Measurements from ENCODE around the gene MERTK. TPM values are rescaled to one million over a fixed set of nuclear protein-coding genes. Genes with fewer than 3 reads are reported as not detected.
"Not testable (repeated sequence)": the region's sequence is repeated elsewhere in the genome, so short reads cannot be mapped to it uniquely, and the experiment has no call there.

MERTK gene
- total and polyA plus RNA-seq, 9 donors = 3.2 to 6.3 (median 4.6) TPM

GRCh38 chr2:111924617-111925107 is 26.3 kb downstream of the MERTK start:
- Histone ChIP-seq H3K9me3 (replicated peaks; ENCODE audit: control insufficient read depth, low read depth, low read length) (no peaks in the 10 kb centered on the region), H3K36me3 (ENCODE audit: control insufficient read depth, insufficient read depth, low read length) (no peaks in the 10 kb centered on the region), H3K27ac (ENCODE audit: low read length) (no peak overlapping the region), H3K4me3 (ENCODE audit: low read length) (no peak overlapping the region), H3K27me3 (ENCODE audit: control insufficient read depth, insufficient read depth, low read length) (no peaks in the 10 kb centered on the region), H3K4me1 (ENCODE audit: control insufficient read depth, insufficient read depth, low read length) (peaks cover 14% of the 10 kb centered on the region)
- 83% methylated on average over 2 of the region's 3 CpGs for WGBS (ENCODE audit: insufficient coverage)
- no peak for DNase-seq

- Histone ChIP-seq H3K27ac (ENCODE audit: low read length) (no peak overlapping the region), H3K36me3 (ENCODE audit: control insufficient read depth, insufficient read depth, low read length) (no peaks in the 10 kb centered on the region), H3K4me3 (ENCODE audit: low read length) (no peak overlapping the region), H3K27me3 (ENCODE audit: control insufficient read depth, insufficient read depth, low read length) (no peaks in the 10 kb centered on the region), H3K4me1 (ENCODE audit: control insufficient read depth, insufficient read depth, low read length) (peaks cover 10% of the 10 kb centered on the region), H3K9me3 (replicated peaks; ENCODE audit: control insufficient read depth, low read depth, low read length) (no peaks in the 10 kb centered on the region)
- no peak for DNase-seq
- no CpG with 5 or more reads among the region's 2 CpGs for WGBS (ENCODE audit: insufficient coverage)
Measured at GRCh38 chr2:111927723-111928122, 29.3 kb downstream of the MERTK start.

GRCh38 chr2:111930409-111930808 is 32.0 kb downstream of the MERTK start:
- WGBS (ENCODE audit: insufficient coverage) = 88% methylated on average over 1 of the region's 6 CpGs
- DNase-seq = no peak

GRCh38 chr2:111930875-111931274 is 32.5 kb downstream of the MERTK start:
- DNase-seq = peak; percentile 37
- Histone ChIP-seq H3K36me3 (ENCODE audit: control insufficient read depth, insufficient read depth, low read length) (no peaks in the 10 kb centered on the region), H3K27me3 (ENCODE audit: control insufficient read depth, insufficient read depth, low read length) (no peaks in the 10 kb centered on the region), H3K27ac (ENCODE audit: low read length) (no peak overlapping the region), H3K9me3 (replicated peaks; ENCODE audit: control insufficient read depth, low read depth, low read length) (no peaks in the 10 kb centered on the region), H3K4me3 (ENCODE audit: low read length) (no peak overlapping the region), H3K4me1 (ENCODE audit: control insufficient read depth, insufficient read depth, low read length) (peaks cover 4% of the 10 kb centered on the region)
- WGBS (ENCODE audit: insufficient coverage) = no CpG with 5 or more reads among the region's 2 CpGs

More at GRCh38 chr2:111930409-111930808, 32.0 kb downstream of the MERTK start:
- H3K36me3 ChIP-seq (ENCODE audit: control insufficient read depth, insufficient read depth, low read length) = no peaks in the 10 kb centered on the region
- no peaks in the 10 kb centered on the region for H3K9me3 ChIP-seq (replicated peaks; ENCODE audit: control insufficient read depth, low read depth, low read length)
- no peak overlapping the region for H3K27ac ChIP-seq (ENCODE audit: low read length)
- peaks cover 4% of the 10 kb centered on the region for H3K4me1 ChIP-seq (ENCODE audit: control insufficient read depth, insufficient read depth, low read length)
- no peak overlapping the region for H3K4me3 ChIP-seq (ENCODE audit: low read length)
- no peaks in the 10 kb centered on the region for H3K27me3 ChIP-seq (ENCODE audit: control insufficient read depth, insufficient read depth, low read length)

- no peaks in the 10 kb centered on the region for H3K9me3 ChIP-seq (replicated peaks; ENCODE audit: control insufficient read depth, low read depth, low read length)
- H3K27me3 ChIP-seq (ENCODE audit: control insufficient read depth, insufficient read depth, low read length) = no peaks in the 10 kb centered on the region
- no peaks in the 10 kb centered on the region for H3K36me3 ChIP-seq (ENCODE audit: control insufficient read depth, insufficient read depth, low read length)
- DNase-seq = no peak
- 83% methylated on average over 2 of the region's 4 CpGs for WGBS (ENCODE audit: insufficient coverage)
- H3K4me3 ChIP-seq (ENCODE audit: low read length) = no peak overlapping the region
- H3K4me1 ChIP-seq (ENCODE audit: control insufficient read depth, insufficient read depth, low read length) = no peaks in the 10 kb centered on the region
- no peak overlapping the region for H3K27ac ChIP-seq (ENCODE audit: low read length)
Measured at GRCh38 chr2:111932841-111933291, 34.5 kb downstream of the MERTK start.

- H3K27ac ChIP-seq (ENCODE audit: low read length); H3K9me3 ChIP-seq (replicated peaks; ENCODE audit: control insufficient read depth, low read depth, low read length): not testable (repeated sequence)
- no CpG with 5 or more reads among the region's 4 CpGs for WGBS (ENCODE audit: insufficient coverage)
Measured at GRCh38 chr2:111933900-111934299, 35.5 kb downstream of the MERTK start.

GRCh38 chr2:111936881-111937280 is 38.5 kb downstream of the MERTK start:
- no peak overlapping the region for H3K27ac ChIP-seq (ENCODE audit: low read length)
- no CpG with 5 or more reads among the region's 5 CpGs for WGBS (ENCODE audit: insufficient coverage)
- no peaks in the 10 kb centered on the region for H3K36me3 ChIP-seq (ENCODE audit: control insufficient read depth, insufficient read depth, low read length)
- DNase-seq = peak; percentile 51
- H3K4me1 ChIP-seq (ENCODE audit: control insufficient read depth, insufficient read depth, low read length) = no peaks in the 10 kb centered on the region
- no peaks in the 10 kb centered on the region for H3K27me3 ChIP-seq (ENCODE audit: control insufficient read depth, insufficient read depth, low read length)
- H3K9me3 ChIP-seq (replicated peaks; ENCODE audit: control insufficient read depth, low read depth, low read length) = no peaks in the 10 kb centered on the region
- no peak overlapping the region for H3K4me3 ChIP-seq (ENCODE audit: low read length)

More at GRCh38 chr2:111933900-111934299, 35.5 kb downstream of the MERTK start:
- not testable (repeated sequence) for DNase-seq; H3K4me3 ChIP-seq (ENCODE audit: low read length); H3K27me3 ChIP-seq (ENCODE audit: control insufficient read depth, insufficient read depth, low read length); H3K4me1 ChIP-seq (ENCODE audit: control insufficient read depth, insufficient read depth, low read length); H3K36me3 ChIP-seq (ENCODE audit: control insufficient read depth, insufficient read depth, low read length)

GRCh38 chr2:111938392-111938791 is 40.0 kb downstream of the MERTK start:
- Histone ChIP-seq H3K27ac (ENCODE audit: low read length) (no peak overlapping the region), H3K27me3 (ENCODE audit: control insufficient read depth, insufficient read depth, low read length) (no peaks in the 10 kb centered on the region), H3K36me3 (ENCODE audit: control insufficient read depth, insufficient read depth, low read length) (no peaks in the 10 kb centered on the region), H3K4me1 (ENCODE audit: control insufficient read depth, insufficient read depth, low read length) (no peaks in the 10 kb centered on the region), H3K4me3 (ENCODE audit: low read length) (no peak overlapping the region), H3K9me3 (replicated peaks; ENCODE audit: control insufficient read depth, low read depth, low read length) (no peaks in the 10 kb centered on the region)
- DNase-seq = no peak

- Histone ChIP-seq H3K9me3 (replicated peaks; ENCODE audit: control insufficient read depth, low read depth, low read length) (no peaks in the 10 kb centered on the region), H3K4me1 (ENCODE audit: control insufficient read depth, insufficient read depth, low read length) (no peaks in the 10 kb centered on the region), H3K4me3 (ENCODE audit: low read length) (no peak overlapping the region), H3K27me3 (ENCODE audit: control insufficient read depth, insufficient read depth, low read length) (no peaks in the 10 kb centered on the region), H3K36me3 (ENCODE audit: control insufficient read depth, insufficient read depth, low read length) (no peaks in the 10 kb centered on the region), H3K27ac (ENCODE audit: low read length) (no peak overlapping the region)
- no peak for DNase-seq
- WGBS (ENCODE audit: insufficient coverage) = 81% methylated on average over 6 of the region's 10 CpGs
Measured at GRCh38 chr2:111940333-111941196, 42.2 kb downstream of the MERTK start.

- Histone ChIP-seq H3K4me1 (ENCODE audit: control insufficient read depth, insufficient read depth, low read length) (no peaks in the 10 kb centered on the region), H3K36me3 (ENCODE audit: control insufficient read depth, insufficient read depth, low read length) (no peaks in the 10 kb centered on the region), H3K4me3 (ENCODE audit: low read length) (no peak overlapping the region), H3K9me3 (replicated peaks; ENCODE audit: control insufficient read depth, low read depth, low read length) (no peaks in the 10 kb centered on the region), H3K27ac (ENCODE audit: low read length) (no peak overlapping the region), H3K27me3 (ENCODE audit: control insufficient read depth, insufficient read depth, low read length) (no peaks in the 10 kb centered on the region)
- DNase-seq = no peak
- WGBS (ENCODE audit: insufficient coverage) = 88% methylated on average over 2 of the region's 4 CpGs
Measured at GRCh38 chr2:111941531-111941930, 43.1 kb downstream of the MERTK start.
